NB4 (cell line): ENCODE results near the gene TESK2.

ENCODE experiments used
- POLR2A ChIP-seq: IDR thresholded peaks from 2 replicates; pipeline ENCODE4 v1.6.1; 2011; ENCODE audit warnings: mild to moderate bottlenecking; ENCODE audit not compliant: insufficient read length; ENCODE audit errors: extremely low read depth
- TF ChIP-seq, protein P1 (sequence below): IDR thresholded peaks from one replicate; pipeline ENCODE4 v1.5.1; 2012; ENCODE audit warnings: low read depth, low read length

DNA sequence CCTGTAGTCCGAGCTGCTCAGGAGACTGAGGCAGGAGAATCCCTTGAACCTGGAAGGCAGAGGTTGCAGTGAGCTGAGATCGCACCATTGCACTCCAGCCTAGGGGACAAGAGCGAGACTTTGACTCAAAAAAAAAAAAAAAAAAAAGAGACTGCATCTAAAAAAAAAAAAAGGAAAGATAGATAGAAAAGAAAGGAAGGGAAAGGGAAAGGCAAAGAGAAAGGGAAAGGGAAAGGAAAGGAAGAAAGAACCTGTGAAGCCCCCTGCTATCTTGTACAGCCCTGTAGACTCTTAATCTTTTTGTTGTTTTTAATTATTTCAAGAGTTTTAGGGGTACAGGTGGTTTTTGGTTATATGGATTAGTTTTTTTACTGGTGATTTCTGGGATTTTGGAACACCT is 104.7 kb downstream of the TESK2 start:
- TF ChIP-seq, protein P1, sequence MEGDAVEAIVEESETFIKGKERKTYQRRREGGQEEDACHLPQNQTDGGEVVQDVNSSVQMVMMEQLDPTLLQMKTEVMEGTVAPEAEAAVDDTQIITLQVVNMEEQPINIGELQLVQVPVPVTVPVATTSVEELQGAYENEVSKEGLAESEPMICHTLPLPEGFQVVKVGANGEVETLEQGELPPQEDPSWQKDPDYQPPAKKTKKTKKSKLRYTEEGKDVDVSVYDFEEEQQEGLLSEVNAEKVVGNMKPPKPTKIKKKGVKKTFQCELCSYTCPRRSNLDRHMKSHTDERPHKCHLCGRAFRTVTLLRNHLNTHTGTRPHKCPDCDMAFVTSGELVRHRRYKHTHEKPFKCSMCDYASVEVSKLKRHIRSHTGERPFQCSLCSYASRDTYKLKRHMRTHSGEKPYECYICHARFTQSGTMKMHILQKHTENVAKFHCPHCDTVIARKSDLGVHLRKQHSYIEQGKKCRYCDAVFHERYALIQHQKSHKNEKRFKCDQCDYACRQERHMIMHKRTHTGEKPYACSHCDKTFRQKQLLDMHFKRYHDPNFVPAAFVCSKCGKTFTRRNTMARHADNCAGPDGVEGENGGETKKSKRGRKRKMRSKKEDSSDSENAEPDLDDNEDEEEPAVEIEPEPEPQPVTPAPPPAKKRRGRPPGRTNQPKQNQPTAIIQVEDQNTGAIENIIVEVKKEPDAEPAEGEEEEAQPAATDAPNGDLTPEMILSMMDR: no peak
- no peak for TF ChIP-seq POLR2A
